ENCODE measurements around the gene LMO4.

LMO4 gene
- 21.6 to 28.4 (median 24.0) reads per million in 3 donors for total RNA-seq

GRCh38 chr1:87328272-87329050 lies at the start of gene LMO4:
TSS of gene LMO4 (plus strand) at chr1:87328880. CDS start at chr1:87332016, 3,136 bp downstream.
- H3K27ac ChIP-seq (ENCODE audit: insufficient read depth, low read length, poor library complexity, severe bottlenecking), result peak within 1 kb of the TSS; percentile 67

GRCh38 chr1:87279536-87279875 lies 49.2 kb upstream of the LMO4 start:
- no peak for DNase-seq
- Histone ChIP-seq H3K36me3 (ENCODE audit: control insufficient read depth, insufficient read depth, low read length) (no peaks in the 10 kb centered on the region), H3K27ac (ENCODE audit: insufficient read depth, low read length, poor library complexity, severe bottlenecking) (no peak overlapping the region), H3K4me1 (ENCODE audit: control insufficient read depth, insufficient read depth, low read length, poor library complexity, severe bottlenecking) (no peaks in the 10 kb centered on the region), H3K9me3 (ENCODE audit: control insufficient read depth, low read length) (no peaks in the 10 kb centered on the region), H3K27me3 (replicated peaks; ENCODE audit: control insufficient read depth, insufficient read depth, low read length, poor library complexity, severe bottlenecking) (no peaks in the 10 kb centered on the region), H3K4me3 (ENCODE audit: insufficient read depth, low read depth, low read length, poor library complexity, severe bottlenecking) (no peak overlapping the region)

More at GRCh38 chr1:87328272-87329050, at the start of gene LMO4:
- Histone ChIP-seq H3K4me1 (ENCODE audit: control insufficient read depth, insufficient read depth, low read length, poor library complexity, severe bottlenecking) (peaks cover 13% of the 10 kb centered on the region), H3K36me3 (ENCODE audit: control insufficient read depth, insufficient read depth, low read length) (no peaks in the 10 kb centered on the region), H3K9me3 (ENCODE audit: control insufficient read depth, low read length) (no peaks in the 10 kb centered on the region), H3K27me3 (replicated peaks; ENCODE audit: control insufficient read depth, insufficient read depth, low read length, poor library complexity, severe bottlenecking) (no peaks in the 10 kb centered on the region), H3K4me3 (ENCODE audit: insufficient read depth, low read depth, low read length, poor library complexity, severe bottlenecking) (peak within 1 kb of the TSS; percentile 87)
- peak; percentile 71 to 77 (median 77) for DNase-seq

- no peaks in the 10 kb centered on the region for H3K9me3 ChIP-seq (ENCODE audit: control insufficient read depth, low read length)
- H3K4me1 ChIP-seq (ENCODE audit: control insufficient read depth, insufficient read depth, low read length, poor library complexity, severe bottlenecking), result no peaks in the 10 kb centered on the region
- no peak overlapping the region for H3K4me3 ChIP-seq (ENCODE audit: insufficient read depth, low read depth, low read length, poor library complexity, severe bottlenecking)
- H3K27ac ChIP-seq (ENCODE audit: insufficient read depth, low read length, poor library complexity, severe bottlenecking), result no peak overlapping the region
- no peaks in the 10 kb centered on the region for H3K36me3 ChIP-seq (ENCODE audit: control insufficient read depth, insufficient read depth, low read length)
- DNase-seq, result no peak
- no peaks in the 10 kb centered on the region for H3K27me3 ChIP-seq (replicated peaks; ENCODE audit: control insufficient read depth, insufficient read depth, low read length, poor library complexity, severe bottlenecking)
Observed at GRCh38 chr1:87279966-87280535, 48.6 kb upstream of the LMO4 start.

GRCh38 chr1:87284456-87285240 lies 44.0 kb upstream of the LMO4 start:
- Histone ChIP-seq H3K9me3 (ENCODE audit: control insufficient read depth, low read length) (no peaks in the 10 kb centered on the region), H3K27ac (ENCODE audit: insufficient read depth, low read length, poor library complexity, severe bottlenecking) (no peak overlapping the region), H3K36me3 (ENCODE audit: control insufficient read depth, insufficient read depth, low read length) (no peaks in the 10 kb centered on the region), H3K4me3 (ENCODE audit: insufficient read depth, low read depth, low read length, poor library complexity, severe bottlenecking) (no peak overlapping the region), H3K27me3 (replicated peaks; ENCODE audit: control insufficient read depth, insufficient read depth, low read length, poor library complexity, severe bottlenecking) (no peaks in the 10 kb centered on the region), H3K4me1 (ENCODE audit: control insufficient read depth, insufficient read depth, low read length, poor library complexity, severe bottlenecking) (no peaks in the 10 kb centered on the region)
- DNase-seq, result no peak

GRCh38 chr1:87291107-87291506 lies 37.6 kb upstream of the LMO4 start:
- H3K27me3 ChIP-seq (replicated peaks; ENCODE audit: control insufficient read depth, insufficient read depth, low read length, poor library complexity, severe bottlenecking), result no peaks in the 10 kb centered on the region
- no peaks in the 10 kb centered on the region for H3K4me1 ChIP-seq (ENCODE audit: control insufficient read depth, insufficient read depth, low read length, poor library complexity, severe bottlenecking)
- no peak overlapping the region for H3K4me3 ChIP-seq (ENCODE audit: insufficient read depth, low read depth, low read length, poor library complexity, severe bottlenecking)
- no peaks in the 10 kb centered on the region for H3K36me3 ChIP-seq (ENCODE audit: control insufficient read depth, insufficient read depth, low read length)
- H3K9me3 ChIP-seq (ENCODE audit: control insufficient read depth, low read length), result no peaks in the 10 kb centered on the region
- H3K27ac ChIP-seq (ENCODE audit: insufficient read depth, low read length, poor library complexity, severe bottlenecking), result no peak overlapping the region
- DNase-seq, result no peak

- peak; percentile 7 to 47 (median 28) for DNase-seq
- Histone ChIP-seq H3K4me1 (ENCODE audit: control insufficient read depth, insufficient read depth, low read length, poor library complexity, severe bottlenecking) (no peaks in the 10 kb centered on the region), H3K27me3 (replicated peaks; ENCODE audit: control insufficient read depth, insufficient read depth, low read length, poor library complexity, severe bottlenecking) (no peaks in the 10 kb centered on the region)
Observed at GRCh38 chr1:87292684-87293493, 35.8 kb upstream of the LMO4 start.

GRCh38 chr1:87294633-87295032 lies 34.0 kb upstream of the LMO4 start:
- H3K36me3 ChIP-seq (ENCODE audit: control insufficient read depth, insufficient read depth, low read length), result no peaks in the 10 kb centered on the region
- H3K4me3 ChIP-seq (ENCODE audit: insufficient read depth, low read depth, low read length, poor library complexity, severe bottlenecking), result no peak overlapping the region
- H3K4me1 ChIP-seq (ENCODE audit: control insufficient read depth, insufficient read depth, low read length, poor library complexity, severe bottlenecking), result no peaks in the 10 kb centered on the region
- H3K27me3 ChIP-seq (replicated peaks; ENCODE audit: control insufficient read depth, insufficient read depth, low read length, poor library complexity, severe bottlenecking), result no peaks in the 10 kb centered on the region
- no peaks in the 10 kb centered on the region for H3K9me3 ChIP-seq (ENCODE audit: control insufficient read depth, low read length)
- no peak overlapping the region for H3K27ac ChIP-seq (ENCODE audit: insufficient read depth, low read length, poor library complexity, severe bottlenecking)
- no peak for DNase-seq

More at GRCh38 chr1:87292684-87293493, 35.8 kb upstream of the LMO4 start:
- no peak overlapping the region for H3K27ac ChIP-seq (ENCODE audit: insufficient read depth, low read length, poor library complexity, severe bottlenecking)
- no peak overlapping the region for H3K4me3 ChIP-seq (ENCODE audit: insufficient read depth, low read depth, low read length, poor library complexity, severe bottlenecking)
- no peaks in the 10 kb centered on the region for H3K36me3 ChIP-seq (ENCODE audit: control insufficient read depth, insufficient read depth, low read length)
- H3K9me3 ChIP-seq (ENCODE audit: control insufficient read depth, low read length), result no peaks in the 10 kb centered on the region

- no peaks in the 10 kb centered on the region for H3K27me3 ChIP-seq (replicated peaks; ENCODE audit: control insufficient read depth, insufficient read depth, low read length, poor library complexity, severe bottlenecking)
- H3K36me3 ChIP-seq (ENCODE audit: control insufficient read depth, insufficient read depth, low read length), result no peaks in the 10 kb centered on the region
- no peak overlapping the region for H3K4me3 ChIP-seq (ENCODE audit: insufficient read depth, low read depth, low read length, poor library complexity, severe bottlenecking)
- H3K9me3 ChIP-seq (ENCODE audit: control insufficient read depth, low read length), result no peaks in the 10 kb centered on the region
- DNase-seq, result no peak
- H3K27ac ChIP-seq (ENCODE audit: insufficient read depth, low read length, poor library complexity, severe bottlenecking), result no peak overlapping the region
- no peaks in the 10 kb centered on the region for H3K4me1 ChIP-seq (ENCODE audit: control insufficient read depth, insufficient read depth, low read length, poor library complexity, severe bottlenecking)
Observed at GRCh38 chr1:87295445-87296110, 33.1 kb upstream of the LMO4 start.

GRCh38 chr1:87296206-87296605 lies 32.5 kb upstream of the LMO4 start:
- Histone ChIP-seq H3K27me3 (replicated peaks; ENCODE audit: control insufficient read depth, insufficient read depth, low read length, poor library complexity, severe bottlenecking) (no peaks in the 10 kb centered on the region), H3K27ac (ENCODE audit: insufficient read depth, low read length, poor library complexity, severe bottlenecking) (no peak overlapping the region), H3K9me3 (ENCODE audit: control insufficient read depth, low read length) (no peaks in the 10 kb centered on the region), H3K36me3 (ENCODE audit: control insufficient read depth, insufficient read depth, low read length) (no peaks in the 10 kb centered on the region), H3K4me1 (ENCODE audit: control insufficient read depth, insufficient read depth, low read length, poor library complexity, severe bottlenecking) (no peaks in the 10 kb centered on the region), H3K4me3 (ENCODE audit: insufficient read depth, low read depth, low read length, poor library complexity, severe bottlenecking) (no peak overlapping the region)
- no peak for DNase-seq

Measured in effector memory CD4-positive, alpha-beta T cell (primary cell).